GM18951 (cell line): Measurements from ENCODE around the gene GTPBP1.

Experiments used
- POLR2A ChIP-seq: IDR thresholded peaks from 4 replicates; pipeline ENCODE4 v1.6.1; 2011; ENCODE audit warnings: mild to moderate bottlenecking; ENCODE audit not compliant: insufficient read length, insufficient read depth; ENCODE audit errors: extremely low read depth
- in situ Hi-C: fragments of 300-500 bp; cut with MboI; formaldehyde crosslinking; loops from one replicate; pipeline ENCODE4 v1.12.0; 2022; ENCODE audit warnings: low sequenced_read_pairs, mixed read lengths, inconsistent platforms; ENCODE audit not compliant: unreplicated experiment

Gene GTPBP1

GRCh38 chr22:38712486-38713207, 6.9 kb downstream of the GTPBP1 start:
- TF ChIP-seq POLR2A = no peak
- in situ Hi-C loops = no loop called here

GRCh38 chr22:38713921-38714320, 8.2 kb downstream of the GTPBP1 start:
- TF ChIP-seq POLR2A = no peak
- in situ Hi-C loops = no loop called here

- no peak for TF ChIP-seq POLR2A
- in situ Hi-C loops = no loop called here
Observed at GRCh38 chr22:38715176-38715764, 9.5 kb downstream of the GTPBP1 start.

- in situ Hi-C loops = no loop called here
Observed at GRCh38 chr22:38715852-38716251, 10.1 kb downstream of the GTPBP1 start.

GRCh38 chr22:38716271-38716670, 10.5 kb downstream of the GTPBP1 start:
- no peak for TF ChIP-seq POLR2A
- in situ Hi-C loops = no loop called here

More at GRCh38 chr22:38715852-38716251, 10.1 kb downstream of the GTPBP1 start:
- TF ChIP-seq POLR2A = no peak

GRCh38 chr22:38716826-38717225, 11.1 kb downstream of the GTPBP1 start:
- no peak for TF ChIP-seq POLR2A
- in situ Hi-C loops = no loop called here

- no peak for TF ChIP-seq POLR2A
- in situ Hi-C loops = no loop called here
Observed at GRCh38 chr22:38717244-38717643, 11.5 kb downstream of the GTPBP1 start.

- TF ChIP-seq POLR2A = no peak
- in situ Hi-C loops = no loop called here
Observed at GRCh38 chr22:38718414-38718813, 12.7 kb downstream of the GTPBP1 start.

- in situ Hi-C loops = no loop called here
- no peak for TF ChIP-seq POLR2A
Observed at GRCh38 chr22:38719196-38719595, 13.5 kb downstream of the GTPBP1 start.

GRCh38 chr22:38720350-38720749, 14.6 kb downstream of the GTPBP1 start:
- TF ChIP-seq POLR2A = no peak
- in situ Hi-C loops = no loop called here

- in situ Hi-C loops = no loop called here
- no peak for TF ChIP-seq POLR2A
Observed at GRCh38 chr22:38721551-38721950, 15.8 kb downstream of the GTPBP1 start.

- in situ Hi-C loops = no loop called here
- no peak for TF ChIP-seq POLR2A
Observed at GRCh38 chr22:38724176-38724575, 18.4 kb downstream of the GTPBP1 start.

- in situ Hi-C loops = no loop called here
- no peak for TF ChIP-seq POLR2A
Observed at GRCh38 chr22:38724926-38725571, 19.3 kb downstream of the GTPBP1 start.
